Activated CD8-positive, alpha-beta T cell treated with anti-CD3 and anti-CD28 coated beads for 36 hours (primary cell): ENCODE results near the gene TPSD1. TPM values are rescaled to one million over a fixed set of nuclear protein-coding genes. Genes with fewer than 3 reads are reported as not detected.

Source experiments
- ATAC-seq: fragments of 200-7000 bp; cut with Tn5 transposase; one replicate; pipeline ENCODE4 v1.10.0; 2021; ENCODE audit warnings: mild to moderate bottlenecking, moderate library complexity
- CTCF ChIA-PET: fragments of 350-600 bp; sonication (Branson Sonifier 250); formaldehyde crosslinking; loops from one replicate; lab custom pipeline; 2021; ENCODE audit warnings: antibody characterized with exemption; lab: Charles Lee
- POLR2A ChIA-PET: fragments of 350-600 bp; sonication (Branson Sonifier 250); formaldehyde crosslinking; loops from one replicate; lab custom pipeline; 2021; ENCODE audit warnings: antibody characterized with exemption; lab: Charles Lee
- DNase-seq: peaks from one replicate; pipeline ENCODE4 v3.0.0-alpha.2; 2020
- H3K27ac Mint-ChIP-seq: one replicate; pipeline ENCODE4 v1.8.0; 2021; ENCODE audit warnings: mild to moderate bottlenecking, mixed read lengths
- H3K27me3 Mint-ChIP-seq: one replicate; pipeline ENCODE4 v1.8.0; 2021; ENCODE audit warnings: mixed read lengths
- H3K36me3 Mint-ChIP-seq: one replicate; pipeline ENCODE4 v1.8.0; 2021; ENCODE audit warnings: low read depth, mixed read lengths
- H3K4me1 Mint-ChIP-seq: one replicate; pipeline ENCODE4 v1.8.0; 2021; ENCODE audit warnings: low read depth, mixed read lengths
- H3K4me3 Mint-ChIP-seq: one replicate; pipeline ENCODE4 v1.8.0; 2021; ENCODE audit warnings: mild to moderate bottlenecking, moderate library complexity, mixed read lengths
- H3K9me3 Mint-ChIP-seq: one replicate; pipeline ENCODE4 v1.8.0; 2021; ENCODE audit warnings: mixed read lengths
- CTCF ChIP-seq: fragments of 200-600 bp; IDR thresholded peaks from one replicate; pipeline ENCODE4 v1.8.0; 2022; ENCODE audit warnings: antibody characterized with exemption, mild to moderate bottlenecking
- intact Hi-C: fragments of 100-400 bp; cut with micrococcal nuclease; formaldehyde crosslinking; loops from one replicate; pipeline ENCODE4 v1.10.0; 2022
- total RNA-seq, 2 experiments: library from RNA; stranded (reverse); gene quantifications; one replicate each; pipeline ENCODE4 v1.2.3, GENCODE V29; 2021

The TPSD1 gene
- total RNA-seq, 2 experiments from 2014 or later: not detected

DNA sequence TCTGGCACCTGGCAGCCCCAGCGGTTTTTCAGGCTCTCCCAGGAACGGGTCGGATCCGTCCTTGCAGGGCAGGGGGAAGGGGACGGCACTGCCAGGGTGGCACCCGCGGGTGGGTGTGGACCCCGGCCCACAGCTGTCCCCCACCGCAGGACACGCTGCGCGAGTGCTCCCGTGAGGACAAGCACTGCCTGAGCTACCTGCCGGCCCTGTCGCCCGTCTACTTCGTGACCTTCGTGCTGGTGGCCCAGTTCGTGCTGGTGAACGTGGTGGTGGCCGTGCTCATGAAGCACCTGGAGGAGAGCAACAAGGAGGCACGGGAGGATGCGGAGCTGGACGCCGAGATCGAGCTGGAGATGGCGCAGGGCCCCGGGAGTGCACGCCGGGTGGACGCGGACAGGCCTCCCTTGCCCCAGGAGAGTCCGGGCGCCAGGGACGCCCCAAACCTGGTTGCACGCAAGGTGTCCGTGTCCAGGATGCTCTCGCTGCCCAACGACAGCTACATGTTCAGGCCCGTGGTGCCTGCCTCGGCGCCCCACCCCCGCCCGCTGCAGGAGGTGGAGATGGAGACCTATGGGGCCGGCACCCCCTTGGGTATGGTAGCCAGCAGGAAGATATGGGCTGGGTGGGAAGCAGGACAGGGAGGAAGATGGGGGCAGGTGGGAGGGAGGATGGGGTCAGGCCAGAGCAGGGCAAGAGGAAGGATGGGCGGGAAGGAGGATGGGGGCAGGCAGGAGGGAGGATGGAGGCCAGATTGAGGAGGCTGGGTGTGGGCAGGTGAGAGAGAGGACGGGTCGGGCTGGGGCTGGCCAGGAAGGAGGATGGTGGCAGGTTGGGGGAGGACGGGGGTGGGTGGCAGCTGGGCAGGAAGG lies 37.6 kb upstream of the TPSD1 start:
- no peaks in the 10 kb centered on the region for H3K9me3 Mint-ChIP-seq
- no peaks in the 10 kb centered on the region for H3K4me1 Mint-ChIP-seq
- POLR2A ChIA-PET: no interaction called here
- no peaks in the 10 kb centered on the region for H3K27me3 Mint-ChIP-seq
- DNase-seq (no peak), ATAC-seq (no peak)
- no peaks in the 10 kb centered on the region for H3K36me3 Mint-ChIP-seq
- no peak overlapping the region for H3K4me3 Mint-ChIP-seq
- H3K27ac Mint-ChIP-seq: no peak overlapping the region
- intact Hi-C loops: no loop called here
- CTCF ChIA-PET: no interaction called here
- no peak for TF ChIP-seq CTCF

DNA sequence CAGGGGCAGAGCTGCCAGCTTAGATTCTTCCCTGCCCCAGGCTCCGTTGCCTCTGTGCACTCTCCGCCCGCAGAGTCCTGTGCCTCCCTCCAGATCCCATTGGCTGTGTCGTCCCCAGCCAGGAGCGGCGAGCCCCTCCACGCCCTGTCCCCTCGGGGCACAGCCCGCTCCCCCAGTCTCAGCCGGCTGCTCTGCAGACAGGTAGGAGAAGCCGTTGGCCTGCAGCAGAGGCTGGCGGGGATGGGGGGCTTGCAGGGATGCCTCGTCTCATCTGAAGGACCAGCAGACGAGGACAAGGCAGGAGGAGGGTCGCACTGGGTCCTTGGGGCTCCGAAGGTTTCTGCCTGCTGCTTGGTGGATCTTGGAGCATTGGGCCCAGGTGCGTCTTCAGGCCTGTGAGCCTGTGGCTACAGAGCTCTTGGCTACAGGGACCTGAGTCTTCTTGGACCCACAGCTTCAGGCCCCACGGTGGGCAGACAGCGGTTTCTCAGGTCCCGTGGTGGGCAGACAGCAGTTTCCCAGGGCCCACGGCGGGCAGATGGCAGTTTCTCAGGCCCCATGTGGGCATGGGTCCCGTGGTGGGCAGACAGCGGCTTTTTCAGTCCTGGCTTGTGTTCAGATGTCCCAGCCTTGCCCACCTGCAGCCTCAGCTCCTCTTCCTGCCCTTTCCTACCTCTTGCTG lies 36.8 kb upstream of the TPSD1 start:
- Mint-ChIP-seq H3K36me3 (no peaks in the 10 kb centered on the region), H3K27ac (no peak overlapping the region), H3K4me3 (no peak overlapping the region), H3K9me3 (no peaks in the 10 kb centered on the region), H3K4me1 (no peaks in the 10 kb centered on the region), H3K27me3 (no peaks in the 10 kb centered on the region)
- POLR2A ChIA-PET: no interaction called here
- ATAC-seq (no peak), DNase-seq (no peak)
- intact Hi-C loops: no loop called here
- no peak for TF ChIP-seq CTCF
- CTCF ChIA-PET: no interaction called here

GRCh38 chr16:1220098-1220728 lies 35.7 kb upstream of the TPSD1 start:
- no peaks in the 10 kb centered on the region for H3K4me1 Mint-ChIP-seq
- intact Hi-C loops: no loop called here
- no peaks in the 10 kb centered on the region for H3K9me3 Mint-ChIP-seq
- DNase-seq (no peak), ATAC-seq (no peak)
- H3K27ac Mint-ChIP-seq: no peak overlapping the region
- TF ChIP-seq CTCF: no peak
- no peaks in the 10 kb centered on the region for H3K36me3 Mint-ChIP-seq
- POLR2A ChIA-PET: no interaction called here
- CTCF ChIA-PET: no interaction called here
- no peak overlapping the region for H3K4me3 Mint-ChIP-seq
- no peaks in the 10 kb centered on the region for H3K27me3 Mint-ChIP-seq

- Mint-ChIP-seq H3K36me3 (no peaks in the 10 kb centered on the region), H3K27ac (no peak overlapping the region), H3K4me1 (no peaks in the 10 kb centered on the region), H3K9me3 (no peaks in the 10 kb centered on the region), H3K4me3 (no peak overlapping the region), H3K27me3 (no peaks in the 10 kb centered on the region)
- intact Hi-C loops: no loop called here
- ChIA-PET CTCF (no interaction called here), POLR2A (no interaction called here)
- no peak for ATAC-seq
- no peak for TF ChIP-seq CTCF
- no peak for DNase-seq
These were observed 34.8 kb upstream of the TPSD1 start for GRCh38 chr16:1220841-1221627.
